PC-9 (cell line): Measurements from ENCODE around the gene KIAA2012.

ENCODE experiments used
- CTCF ChIP-seq: fragments of 200-600 bp; sonication (generic); conservative IDR thresholded peaks from 2 replicates; pipeline ENCODE4 v1.6.1; 2017; ENCODE audit warnings: mixed run types, antibody characterized with exemption, mild to moderate bottlenecking, moderate library complexity
- EZH2 ChIP-seq: fragments of 200-600 bp; sonication (generic); IDR thresholded peaks from 2 replicates; pipeline ENCODE4 v1.8.0; 2017; ENCODE audit warnings: antibody characterized with exemption, low read depth

GRCh38 chr2:202124286-202124685 is 51.2 kb downstream of the KIAA2012 start:
- TF ChIP-seq EZH2 (no peak), CTCF (no peak)
